ENCODE data around the gene TAF3.
"Not testable (repeated sequence)": the region's sequence is repeated elsewhere in the genome, so short reads cannot be mapped to it uniquely, and the experiment has no call there.

The TAF3 gene

GRCh38 chr10:7818295-7819120 is at the start of gene TAF3:
TSS of gene TAF3 (plus strand) at chr10:7818505. CDS start at chr10:7818710, 205 bp downstream.
- peak; percentile 62 for DNase-seq

GRCh38 chr10:7773845-7774801 is 44.2 kb upstream of the TAF3 start:
- DNase-seq: no peak

GRCh38 chr10:7776777-7777176 is 41.5 kb upstream of the TAF3 start:
- DNase-seq: no peak

GRCh38 chr10:7782194-7782593 is 36.1 kb upstream of the TAF3 start:
- not testable (repeated sequence) for DNase-seq

- no peak for DNase-seq
Measured at GRCh38 chr10:7786430-7786829, 31.9 kb upstream of the TAF3 start.

GRCh38 chr10:7787150-7787856 is 31.0 kb upstream of the TAF3 start:
- no peak for DNase-seq

- DNase-seq: peak; percentile 69
Measured at GRCh38 chr10:7787857-7788638, 30.3 kb upstream of the TAF3 start, which contains the start of the genes ATP5F1C and KIN. TSS of gene ATP5F1C (plus strand) at chr10:7788177. CDS start at chr10:7788208, 31 bp downstream. TSS of gene KIN (minus strand) at chr10:7787993. CDS start at chr10:7787933, 60 bp downstream.

- no peak for DNase-seq
Measured at GRCh38 chr10:7788639-7789286, 29.5 kb upstream of the TAF3 start.

GRCh38 chr10:7789390-7789789 is 28.9 kb upstream of the TAF3 start:
- no peak for DNase-seq

GRCh38 chr10:7792541-7792940 is 25.8 kb upstream of the TAF3 start:
- no peak for DNase-seq

- DNase-seq: no peak
Measured at GRCh38 chr10:7794251-7795026, 23.9 kb upstream of the TAF3 start.

- DNase-seq: no peak
Measured at GRCh38 chr10:7795605-7796004, 22.7 kb upstream of the TAF3 start.

- no peak for DNase-seq
Measured at GRCh38 chr10:7797582-7797981, 20.7 kb upstream of the TAF3 start.

GRCh38 chr10:7802606-7803005 is 15.7 kb upstream of the TAF3 start:
- no peak for DNase-seq

- no peak for DNase-seq
Measured at GRCh38 chr10:7804216-7804615, 14.1 kb upstream of the TAF3 start.

GRCh38 chr10:7804741-7805140 is 13.6 kb upstream of the TAF3 start:
- no peak for DNase-seq

GRCh38 chr10:7808686-7809267 is 9.5 kb upstream of the TAF3 start:
- DNase-seq: no peak

GRCh38 chr10:7810443-7810842 is 7.9 kb upstream of the TAF3 start:
- DNase-seq: no peak

- DNase-seq: no peak
Measured at GRCh38 chr10:7811000-7811399, 7.3 kb upstream of the TAF3 start.

GRCh38 chr10:7811743-7812142 is 6.6 kb upstream of the TAF3 start:
- DNase-seq: not testable (repeated sequence)
